Naive thymus-derived CD8-positive, alpha-beta T cell (primary cell): Measurements from ENCODE around the gene ITPRIPL1. TPM values are rescaled to one million over a fixed set of nuclear protein-coding genes. Genes with fewer than 3 reads are reported as not detected.
"Not testable (repeated sequence)": the region's sequence is repeated elsewhere in the genome, so short reads cannot be mapped to it uniquely, and the experiment has no call there.

ENCODE experiments used
- ATAC-seq, 2 donors: fragments of 150-1000 bp; cut with Tn5 transposase in 1 of 2; sonication (Bioruptor Pico), chemical (Tn5 transposase) in 1 of 2; 1 replicate in 1 of 2; 2 replicates in 1 of 2; pipeline ENCODE4 v1.10.0; 2021; ENCODE audit warnings: mild to moderate bottlenecking in 2 of 2, moderate library complexity in 2 of 2
- POLR2A ChIA-PET: fragments of 350-600 bp; sonication (Branson Sonifier 250); formaldehyde crosslinking; loops from one replicate; lab custom pipeline; 2021; ENCODE audit warnings: antibody characterized with exemption; lab: Charles Lee
- DNase-seq, 10 donors: peaks; one replicate each; pipeline versions ENCODE4 v3.0.0 to v3.0.0-alpha.2; 2020 to 2022
- H3K27ac Mint-ChIP-seq, 10 donors: one replicate each; pipeline ENCODE4 v1.8.0; 2020 to 2022; ENCODE audit warnings: mild to moderate bottlenecking in 10 of 10, mixed read lengths in 10 of 10, moderate library complexity in 4 of 10, inconsistent platforms in 1 of 10
- H3K27me3 Mint-ChIP-seq, 5 donors: one replicate each; pipeline ENCODE4 v1.8.0; 2021 to 2022; ENCODE audit warnings: mixed read lengths in 5 of 5
- H3K36me3 Mint-ChIP-seq, 3 donors: one replicate each; pipeline ENCODE4 v1.8.0; 2020 to 2022; ENCODE audit warnings: mixed read lengths in 3 of 3, mild to moderate bottlenecking in 2 of 3, inconsistent platforms in 1 of 3
- H3K4me1 Mint-ChIP-seq, 4 donors: one replicate each; pipeline ENCODE4 v1.8.0; 2021 to 2022; ENCODE audit warnings: mixed read lengths in 4 of 4
- H3K4me3 Mint-ChIP-seq, 10 donors: one replicate each; pipeline ENCODE4 v1.8.0; 2020 to 2022; ENCODE audit warnings: mild to moderate bottlenecking in 10 of 10, mixed read lengths in 10 of 10, moderate library complexity in 6 of 10, inconsistent platforms in 1 of 10
- H3K9me3 Mint-ChIP-seq, 9 donors: one replicate each; pipeline ENCODE4 v1.8.0; 2020 to 2022; ENCODE audit warnings: mixed read lengths in 9 of 9, mild to moderate bottlenecking in 3 of 9, inconsistent platforms in 1 of 9, moderate library complexity in 1 of 9
- polyA plus RNA-seq, 3 donors: library from polyadenylated mRNA; unstranded; fragments of 300-500 nt; fragmentation: Illumina TruSeq; gene quantifications; one replicate each; pipeline ENCODE4 v1.2.3, GENCODE V29; 2021
- total RNA-seq, 8 experiments: library from RNA in 2 of 8; stranded (reverse) in 2 of 8; gene quantifications; one replicate each; pipeline ENCODE4 v1.2.3 and lab custom pipeline; 2021 to 2026

ITPRIPL1 gene, protein sequence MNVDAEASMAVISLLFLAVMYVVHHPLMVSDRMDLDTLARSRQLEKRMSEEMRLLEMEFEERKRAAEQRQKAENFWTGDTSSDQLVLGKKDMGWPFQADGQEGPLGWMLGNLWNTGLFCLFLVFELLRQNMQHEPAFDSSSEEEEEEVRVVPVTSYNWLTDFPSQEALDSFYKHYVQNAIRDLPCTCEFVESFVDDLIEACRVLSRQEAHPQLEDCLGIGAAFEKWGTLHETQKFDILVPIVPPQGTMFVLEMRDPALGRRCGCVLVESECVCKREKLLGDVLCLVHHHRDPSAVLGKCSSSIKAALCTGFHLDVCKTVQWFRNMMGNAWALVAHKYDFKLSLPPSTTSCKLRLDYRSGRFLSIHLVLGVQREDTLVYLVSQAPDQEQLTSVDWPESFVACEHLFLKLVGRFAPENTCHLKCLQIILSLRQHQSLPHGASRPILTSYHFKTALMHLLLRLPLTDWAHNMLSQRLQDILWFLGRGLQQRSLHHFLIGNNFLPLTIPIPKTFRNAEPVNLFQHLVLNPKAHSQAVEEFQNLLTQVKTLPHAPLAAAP
- total RNA-seq (1 to 10 TPM; 1.4 to 1.8 TPM), polyA plus RNA-seq (1 to 10 TPM in 1 of 3 donors, under 1 TPM in 2; 0.47 to 8.6 (median 0.94) TPM), total RNA-seq (lab: John Stamatoyannopoulos, UW) (1.5 to 36.0 (median 5.8) reads per million in 6 experiments)

DNA sequence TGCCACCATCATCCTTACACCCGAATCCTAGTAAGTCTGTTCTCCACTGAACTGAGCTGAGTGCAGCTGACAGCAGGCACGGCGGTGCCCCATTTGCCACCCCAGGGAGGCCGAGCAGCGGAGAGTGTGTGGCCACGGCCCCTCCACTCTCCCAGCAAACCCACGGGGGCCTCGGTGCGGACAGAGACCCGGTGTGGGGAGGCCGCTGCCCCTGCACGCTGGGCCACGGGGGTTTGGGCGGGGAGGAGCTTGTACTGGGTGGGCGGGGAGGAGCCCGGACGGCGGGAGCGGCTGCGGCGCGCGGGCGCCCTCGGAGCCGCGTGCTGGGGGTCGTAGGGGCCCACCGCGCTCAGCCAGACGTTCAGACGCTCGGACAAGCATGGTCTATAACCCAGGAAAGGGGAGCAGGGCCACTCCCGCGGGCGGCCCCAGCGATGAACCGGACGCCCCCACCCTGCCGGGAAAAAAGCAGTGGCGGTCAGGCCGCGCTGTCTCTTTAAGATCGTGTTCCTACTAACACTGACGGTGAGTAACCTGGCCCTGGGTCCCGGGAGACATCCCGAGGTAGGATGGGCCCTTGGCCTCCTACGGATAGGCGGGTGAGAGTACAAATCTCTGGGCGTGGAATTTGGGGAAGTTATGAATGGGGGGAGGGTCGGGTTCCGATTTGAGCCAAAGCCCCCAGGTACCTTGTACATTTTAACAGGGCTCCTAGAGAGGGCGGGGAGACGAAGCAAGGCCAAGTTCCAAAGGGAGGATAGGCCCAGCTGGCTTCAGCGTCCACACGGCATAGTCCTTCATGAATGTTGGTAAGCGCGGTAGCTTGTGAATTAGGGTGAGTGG is at the start of gene ITPRIPL1:
ITPRIPL1 (plus strand) TSS at position 277 of the 843 bp plus-strand sequence; CDS start at position 800, 523 bp downstream.
- POLR2A ChIA-PET = interaction anchor here (0.9 to 3.6 kb wide), 7 partner anchors 8 to 213 kb away, joined by 3 to 33 read pairs (median 7); partner anchors contain the start of genes NCAPH and SNRNP200
- Mint-ChIP-seq H3K27ac (peak within 1 kb of the TSS; percentile 82 to 93 (median 88)), H3K27me3 (no peaks in the 10 kb centered on the region), H3K9me3 (no peaks in the 10 kb centered on the region), H3K4me1 (peaks cover 20 to 52% (median 49%) of the 10 kb centered on the region in 4 donors), H3K36me3 (peaks cover 0 to 6% (median 0%) of the 10 kb centered on the region in 3 donors), H3K4me3 (peak within 1 kb of the TSS; percentile 82 to 96 (median 91))
- DNase-seq = peak in 5 of 10 donors; percentile 11 to 38 (median 31)
- ATAC-seq = peak; percentile 9 to 36

DNA sequence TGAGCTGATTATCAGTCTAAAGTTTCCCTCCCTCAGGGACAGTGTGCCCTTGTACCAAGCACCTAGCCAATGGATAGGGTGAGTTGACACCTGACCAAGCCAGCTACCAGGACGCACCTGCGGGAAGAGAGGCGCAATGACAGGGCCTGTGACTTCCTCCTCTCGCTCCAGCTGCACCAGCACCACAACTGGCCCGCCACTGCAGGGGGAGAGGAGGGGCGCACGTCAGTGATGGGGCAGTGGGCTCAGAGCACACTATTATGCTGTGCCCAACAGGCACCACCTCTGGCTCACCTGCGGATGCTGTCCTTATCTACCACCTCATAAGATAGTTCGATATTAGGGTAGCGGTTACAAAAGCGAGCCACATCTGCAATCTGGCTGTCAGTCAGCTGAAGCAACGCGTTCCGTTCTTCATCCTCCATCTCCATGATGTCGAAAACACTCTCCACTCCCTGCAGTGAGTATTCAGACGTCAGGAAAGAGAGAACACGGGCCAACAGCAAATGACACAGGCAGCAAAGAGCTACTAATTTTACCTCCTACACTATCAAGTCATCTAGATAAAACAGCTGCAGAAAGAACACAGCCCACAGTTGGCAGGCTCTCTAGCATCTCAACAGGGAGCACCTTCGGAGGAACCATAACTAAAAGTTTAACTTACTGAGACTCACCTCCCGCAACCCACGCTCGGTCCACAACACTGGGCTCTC is 48.2 kb upstream of the ITPRIPL1 start:
- Mint-ChIP-seq H3K27ac (no peak overlapping the region), H3K27me3 (no peaks in the 10 kb centered on the region), H3K4me3 (no peak overlapping the region), H3K36me3 (peaks cover 4 to 93% (median 16%) of the 10 kb centered on the region in 3 donors), H3K4me1 (peaks cover 0 to 4% (median under 1%) of the 10 kb centered on the region in 4 donors), H3K9me3 (no peaks in the 10 kb centered on the region)
- ATAC-seq (no peak), DNase-seq (no peak)
- POLR2A ChIA-PET = interaction anchor here (0.7 to 1.2 kb wide), 2 partner anchors 10 to 53 kb away, joined by 5 to 6 read pairs; no protein-coding TSS in a partner anchor

DNA sequence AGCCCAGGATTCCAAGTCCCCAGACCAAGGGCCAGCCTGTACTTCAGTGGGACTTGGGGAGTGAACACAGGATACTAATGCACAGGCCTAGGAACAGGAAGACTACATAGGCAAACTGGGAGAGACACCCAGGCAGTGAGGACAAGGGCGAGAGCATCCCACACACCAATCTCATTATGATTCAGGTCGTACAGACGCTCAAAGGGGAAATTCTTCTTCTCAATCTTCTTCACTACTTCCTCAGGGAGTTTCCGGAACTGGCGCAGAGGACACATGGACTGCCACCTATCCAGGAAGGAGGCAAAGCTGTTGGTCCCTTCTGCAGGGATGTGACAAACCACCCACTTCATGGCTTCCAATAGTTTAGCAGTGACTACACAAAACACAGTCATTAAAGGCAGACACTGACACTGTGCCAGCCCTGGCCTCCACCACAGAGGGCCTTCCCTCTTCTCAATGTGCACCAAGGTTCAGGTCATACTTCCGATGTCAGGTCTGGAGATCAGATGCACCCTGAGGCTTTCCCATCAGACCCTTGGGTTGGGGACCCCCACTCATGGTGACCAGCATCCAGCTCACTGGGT is 37.8 kb upstream of the ITPRIPL1 start:
- Mint-ChIP-seq H3K36me3 (peaks cover 7 to 100% (median 32%) of the 10 kb centered on the region in 3 donors), H3K27me3 (no peaks in the 10 kb centered on the region), H3K4me1 (peaks cover 0 to 4% (median 0%) of the 10 kb centered on the region in 4 donors), H3K4me3 (peak overlapping the region in 1 of 10 donors; percentile 38), H3K27ac (peak overlapping the region in 3 of 10 donors; percentile 15 to 63 (median 34)), H3K9me3 (no peaks in the 10 kb centered on the region)
- POLR2A ChIA-PET = no interaction called here
- DNase-seq (no peak), ATAC-seq (peak in 1 of 2 donors; percentile 16)

DNA sequence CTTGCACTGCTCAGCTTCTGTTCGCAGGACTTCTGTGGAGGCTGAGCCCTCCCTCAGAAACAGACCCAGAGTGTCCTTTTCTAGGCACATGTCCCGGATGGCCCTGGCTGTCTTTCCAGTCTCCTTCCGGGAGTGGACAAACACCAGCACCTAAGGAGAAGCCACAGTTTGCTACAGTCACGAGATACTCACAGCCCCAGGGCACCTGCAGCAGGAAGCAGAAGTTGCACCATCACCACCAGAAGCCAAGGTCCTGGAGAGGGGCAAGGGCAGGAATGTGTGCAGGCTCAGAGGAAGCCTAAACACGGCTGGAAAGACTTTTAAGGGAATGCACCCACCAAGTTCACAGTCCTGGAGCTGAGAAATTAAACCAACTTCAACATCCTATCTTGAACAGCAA is 33.4 kb upstream of the ITPRIPL1 start:
- Mint-ChIP-seq H3K27me3 (no peaks in the 10 kb centered on the region), H3K36me3 (peaks cover 7 to 100% (median 31%) of the 10 kb centered on the region in 3 donors), H3K27ac (peak overlapping the region in 1 of 10 donors; percentile 59), H3K4me1 (peaks cover 0 to 3% (median 1%) of the 10 kb centered on the region in 4 donors), H3K4me3 (no peak overlapping the region), H3K9me3 (no peaks in the 10 kb centered on the region)
- POLR2A ChIA-PET = no interaction called here
- no peak for DNase-seq
- ATAC-seq = no peak

DNA sequence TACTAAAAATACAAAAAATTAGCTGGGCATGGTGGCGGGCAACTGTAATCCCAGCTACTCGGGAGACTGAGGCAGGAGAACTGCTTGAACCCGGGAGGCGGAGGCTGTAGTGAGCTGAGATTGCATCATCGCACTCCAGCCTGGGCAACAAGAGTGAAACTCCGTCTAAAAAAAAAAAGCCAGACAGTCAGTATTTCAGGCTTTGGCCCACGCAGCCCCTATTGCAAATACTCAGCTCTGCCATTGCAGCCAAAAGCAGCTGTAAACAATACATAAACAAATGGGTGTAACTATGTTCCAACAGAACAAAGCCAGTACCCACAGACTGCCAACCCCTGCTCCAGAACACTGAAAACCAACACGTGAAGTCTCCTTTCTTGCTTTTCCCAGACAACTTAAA is 30.8 kb upstream of the ITPRIPL1 start:
- ATAC-seq, DNase-seq: not testable (repeated sequence)

DNA sequence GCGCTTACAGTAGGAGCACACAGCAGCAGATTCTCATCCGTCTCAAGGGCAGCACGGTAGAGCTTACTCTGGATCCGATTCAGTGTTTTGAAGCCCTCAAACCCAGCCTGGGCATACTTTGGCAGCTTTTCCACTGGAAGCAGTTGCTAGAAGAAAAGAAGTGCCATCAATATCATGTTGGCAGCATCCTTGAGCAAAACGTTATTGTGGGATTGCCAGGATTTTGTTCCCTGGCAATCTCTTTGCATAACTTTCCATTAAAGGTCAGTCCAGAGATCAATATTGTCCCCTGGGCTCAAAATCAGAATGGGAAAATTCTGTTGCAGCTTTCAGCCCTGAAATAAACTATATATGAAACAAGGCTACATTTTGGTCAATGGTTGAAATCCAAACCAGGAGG is 28.2 kb upstream of the ITPRIPL1 start:
- Mint-ChIP-seq H3K27me3 (no peaks in the 10 kb centered on the region), H3K36me3 (peaks cover 15 to 100% (median 25%) of the 10 kb centered on the region in 3 donors), H3K27ac (no peak overlapping the region), H3K4me1 (peaks cover 19 to 38% (median 30%) of the 10 kb centered on the region in 4 donors), H3K4me3 (no peak overlapping the region), H3K9me3 (no peaks in the 10 kb centered on the region)
- POLR2A ChIA-PET = no interaction called here
- ATAC-seq (no peak), DNase-seq (no peak)

More for the DNA sequence above, 30.8 kb upstream of the ITPRIPL1 start:
- POLR2A ChIA-PET = interaction anchor here (1.7 kb wide), 1 partner anchor 11 kb away, joined by 13 read pairs; the partner anchor contains the start of gene SNRNP200
- not testable (repeated sequence) for H3K9me3 Mint-ChIP-seq, H3K4me3 Mint-ChIP-seq, H3K27me3 Mint-ChIP-seq
- Mint-ChIP-seq H3K36me3 (peaks cover 13 to 100% (median 29%) of the 10 kb centered on the region in 3 donors), H3K4me1 (peaks cover 4 to 16% (median 11%) of the 10 kb centered on the region in 4 donors), H3K27ac (peak overlapping the region in 1 of 10 donors; percentile 22)

DNA sequence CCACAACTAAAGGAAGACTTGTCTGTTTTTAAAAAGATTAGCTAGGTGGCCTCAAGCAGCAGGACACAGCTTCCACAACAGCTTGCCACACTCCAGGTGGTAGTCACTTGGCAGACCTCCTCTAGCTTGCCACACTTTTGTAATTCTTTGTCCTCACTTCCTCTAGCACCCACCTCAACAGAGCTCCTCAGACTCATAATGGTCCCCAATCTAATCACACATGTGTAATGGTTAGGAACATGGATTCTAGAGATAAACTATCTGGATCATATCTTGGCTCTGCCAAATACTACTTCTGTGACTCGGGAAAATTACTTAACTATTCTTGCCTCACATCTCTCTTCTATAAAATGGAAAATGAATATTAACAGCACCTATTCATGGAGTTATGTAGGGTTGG is 23.3 kb upstream of the ITPRIPL1 start:
- Mint-ChIP-seq H3K4me3 (peak overlapping the region in 6 of 10 donors; percentile 5 to 54 (median 32)), H3K4me1 (peaks cover 48 to 79% (median 69%) of the 10 kb centered on the region in 4 donors), H3K9me3 (no peaks in the 10 kb centered on the region), H3K27me3 (no peaks in the 10 kb centered on the region), H3K36me3 (peaks cover 15 to 84% (median 32%) of the 10 kb centered on the region in 3 donors), H3K27ac (peak overlapping the region in 5 of 10 donors; percentile 3 to 77 (median 50))
- DNase-seq = no peak
- POLR2A ChIA-PET = interaction anchor here (0.5 kb wide), 1 partner anchor 28 kb away, joined by 5 read pairs; no protein-coding TSS in a partner anchor
- no peak for ATAC-seq

DNA sequence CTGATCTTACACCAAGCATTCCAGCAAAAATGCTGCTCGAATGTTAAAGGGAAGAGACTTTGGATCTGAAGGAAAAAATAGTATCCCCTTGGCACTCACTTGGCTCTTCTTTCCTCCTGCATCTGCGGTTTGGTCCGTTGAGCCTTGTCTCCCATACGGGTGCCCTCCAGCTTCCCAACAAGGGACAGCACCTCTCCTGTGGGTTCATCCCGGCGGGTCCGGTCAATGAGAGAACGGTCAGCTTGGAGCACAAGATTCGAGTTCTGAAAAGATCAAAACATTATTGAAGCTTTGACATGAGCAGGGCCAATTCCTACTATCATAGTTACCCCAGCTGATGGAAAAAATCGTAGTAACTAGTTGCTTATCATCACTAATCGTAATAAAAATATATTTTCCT is 20.5 kb upstream of the ITPRIPL1 start:
- no peak for DNase-seq
- no peak for ATAC-seq
- POLR2A ChIA-PET = interaction anchor here (0.6 to 5.8 kb wide), 16 partner anchors 11 to 592 kb away, joined by 3 to 59 read pairs (median 6); partner anchors contain the start of genes ARID5A, ITPRIPL1, NCAPH and STARD7

DNA sequence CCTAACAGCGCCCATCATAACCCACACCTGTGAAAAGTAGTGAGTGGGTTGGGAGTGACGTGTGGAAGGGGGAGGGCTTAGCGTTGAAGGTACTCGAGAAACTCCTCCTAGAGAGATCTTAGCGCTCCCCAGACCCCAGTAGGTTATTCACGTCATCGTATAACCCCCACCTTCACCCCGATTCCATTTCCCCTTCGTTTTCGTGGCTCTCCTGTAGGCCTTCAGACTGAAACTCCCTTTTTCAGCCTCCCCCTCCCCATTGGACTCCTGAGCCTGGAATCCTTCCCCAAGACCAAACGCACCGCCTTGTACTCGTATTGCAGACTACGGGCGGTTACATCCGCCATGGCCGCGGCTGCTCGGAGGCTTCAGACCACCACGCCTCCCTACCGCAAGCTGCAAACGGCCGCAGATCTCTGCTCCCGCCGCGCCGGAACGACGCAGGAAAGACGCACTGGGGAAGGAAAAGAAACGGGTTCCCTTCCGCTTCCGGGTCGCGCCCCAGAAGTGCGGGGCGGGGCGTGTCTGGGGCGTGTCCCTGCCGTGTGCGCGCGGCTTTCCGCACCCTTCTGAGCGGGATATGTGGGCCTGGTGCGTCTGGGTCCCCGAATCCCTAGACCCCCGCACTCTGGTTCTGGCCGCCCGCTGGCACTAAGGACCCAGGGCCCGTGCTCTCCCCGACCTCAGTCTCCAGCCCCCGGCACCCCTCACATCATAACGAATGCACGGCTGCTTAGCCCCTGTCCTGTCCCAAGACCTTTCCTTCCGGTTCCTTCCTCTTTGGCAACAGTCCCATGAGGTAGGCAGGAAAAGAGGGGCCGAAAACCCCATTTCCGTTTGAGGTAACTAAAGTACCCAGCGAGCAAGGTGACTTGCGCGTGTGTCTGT is 19.8 kb upstream of the ITPRIPL1 start, which contains the start of gene SNRNP200:
SNRNP200 (minus strand) TSS at position 456 of the 888 bp plus-strand sequence; CDS start at position 347, 109 bp downstream.
- DNase-seq (peak; percentile 85 to 94 (median 90)), ATAC-seq (peak; percentile 87 to 89)
- POLR2A ChIA-PET = interaction anchor here (0.6 to 5.8 kb wide), 25 partner anchors 10 to 591 kb away, joined by 3 to 59 read pairs (median 5); partner anchors contain the start of genes ARID5A, ITPRIPL1, NCAPH and STARD7
- Mint-ChIP-seq H3K27ac (peak within 1 kb of the TSS; percentile 98 to 100 (median 100)), H3K4me3 (peak within 1 kb of the TSS; percentile 94 to 100 (median 99)), H3K36me3 (peaks cover 0 to 49% (median 27%) of the 10 kb centered on the region in 3 donors), H3K4me1 (peaks cover 33 to 62% (median 57%) of the 10 kb centered on the region in 4 donors), H3K9me3 (no peaks in the 10 kb centered on the region), H3K27me3 (no peaks in the 10 kb centered on the region)

More for the DNA sequence above, 20.5 kb upstream of the ITPRIPL1 start:
- Mint-ChIP-seq H3K27me3 (no peaks in the 10 kb centered on the region), H3K27ac (peak overlapping the region; percentile 98 to 100 (median 100)), H3K4me3 (peak overlapping the region; percentile 94 to 100 (median 99)), H3K36me3 (peaks cover 0 to 56% (median 27%) of the 10 kb centered on the region in 3 donors), H3K9me3 (no peaks in the 10 kb centered on the region), H3K4me1 (peaks cover 37 to 63% (median 57%) of the 10 kb centered on the region in 4 donors)

DNA sequence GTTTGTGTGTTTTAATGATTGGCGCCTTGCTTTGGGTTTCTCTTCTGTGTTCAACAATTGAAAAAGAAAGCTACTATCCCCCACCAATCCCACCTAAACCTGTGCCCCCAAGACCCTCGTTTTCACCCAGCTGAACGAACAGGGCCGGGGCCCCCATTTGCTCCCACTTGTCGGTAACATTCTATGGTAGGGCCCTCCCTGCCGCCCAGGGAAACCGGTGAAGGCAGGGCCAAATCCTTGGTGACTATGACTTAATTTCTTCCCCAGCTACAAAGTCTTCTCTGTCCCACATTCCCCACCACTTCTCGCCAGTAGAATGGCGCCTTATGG is 19.2 kb upstream of the ITPRIPL1 start:
- POLR2A ChIA-PET = interaction anchor here (1.0 to 5.8 kb wide), 18 partner anchors 10 to 248 kb away, joined by 3 to 59 read pairs (median 6); partner anchors contain the start of genes ARID5A, ITPRIPL1 and NCAPH
- H3K36me3 Mint-ChIP-seq = peaks cover 0 to 43% (median 25%) of the 10 kb centered on the region in 3 donors
- no peaks in the 10 kb centered on the region for H3K27me3 Mint-ChIP-seq
- peak overlapping the region; percentile 94 to 100 (median 99) for H3K4me3 Mint-ChIP-seq
- H3K4me1 Mint-ChIP-seq = peaks cover 31 to 61% (median 54%) of the 10 kb centered on the region in 4 donors
- peak overlapping the region; percentile 98 to 100 (median 100) for H3K27ac Mint-ChIP-seq
- ATAC-seq (peak in 1 of 2 donors; percentile 4), DNase-seq (no peak)
- H3K9me3 Mint-ChIP-seq = no peaks in the 10 kb centered on the region
